Inferior parietal cortex (tissue), 1 donor: ENCODE data around the gene ERCC1.
"Not testable (repeated sequence)": the region's sequence is repeated elsewhere in the genome, so short reads cannot be mapped to it uniquely, and the experiment has no call there.

Experiments used
- DNase-seq: peaks from one replicate; pipeline ENCODE4 v3.0.0-alpha.2; 2016; ENCODE audit errors: extremely low spot score

ERCC1 gene

DNA sequence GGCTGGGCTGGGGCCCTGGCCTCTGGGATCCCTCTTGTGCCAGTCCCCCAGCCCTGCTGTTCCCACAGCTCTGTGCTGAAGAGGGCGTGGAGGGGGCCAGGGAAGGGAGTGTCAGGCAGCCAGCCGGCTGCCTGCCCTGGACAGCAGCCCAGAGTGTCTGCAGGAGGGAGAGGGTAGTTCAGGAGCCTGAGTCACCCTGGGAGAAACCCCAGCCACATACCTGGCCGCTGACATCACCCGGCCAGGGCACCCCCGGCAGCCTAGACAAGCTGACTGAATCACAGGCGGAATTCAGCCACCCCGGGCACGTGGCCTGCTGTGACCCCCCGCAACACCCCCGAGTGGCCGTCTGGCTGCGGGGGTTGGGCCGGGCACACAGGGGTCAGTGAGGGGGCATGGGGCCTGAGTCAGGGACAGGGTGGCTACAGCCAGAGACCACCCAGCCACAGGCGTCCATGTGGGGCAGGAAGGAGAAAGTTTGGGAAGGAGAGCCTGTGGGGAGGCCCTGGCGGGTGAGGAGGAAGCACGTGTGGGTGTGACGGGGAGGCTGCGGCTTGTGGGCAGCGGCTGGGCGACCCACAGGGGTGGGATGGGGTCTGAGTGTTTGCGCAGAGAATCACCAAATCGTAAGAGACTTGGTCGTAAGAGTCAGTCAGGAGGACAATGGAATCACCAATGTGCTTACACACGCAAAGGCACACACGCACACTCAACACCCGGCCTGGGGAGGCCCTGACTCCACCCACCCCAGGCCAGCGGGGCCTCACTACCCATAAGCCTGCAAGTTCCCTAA is 32.2 kb upstream of the ERCC1 start:
- DNase-seq, result no peak

DNA sequence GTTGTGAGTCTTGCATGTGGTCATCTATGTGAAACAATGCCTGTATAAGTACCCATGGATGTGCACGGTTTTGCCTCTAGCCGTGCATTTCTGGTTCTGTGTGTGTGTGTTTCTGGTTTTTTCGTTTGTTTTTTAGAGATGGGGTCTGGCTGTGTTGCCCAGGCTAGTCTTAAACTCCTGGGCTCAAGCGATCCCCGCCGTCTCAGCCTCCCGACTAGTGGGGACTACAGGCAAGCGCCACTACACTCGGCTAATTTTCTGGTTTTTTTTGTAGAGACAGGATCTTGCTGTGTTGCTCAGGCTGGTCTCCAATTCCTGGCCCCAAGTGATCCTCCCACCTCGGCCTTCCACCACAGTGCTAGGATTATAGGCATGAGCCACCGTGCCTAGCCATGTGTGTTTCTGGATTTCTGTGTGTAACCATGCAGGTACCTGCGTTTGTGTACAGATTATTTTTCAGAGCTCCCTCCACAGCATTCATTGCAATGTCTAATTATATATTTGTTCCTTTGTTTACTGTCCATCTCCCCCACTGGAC is 28.2 kb upstream of the ERCC1 start:
- DNase-seq, result no peak

DNA sequence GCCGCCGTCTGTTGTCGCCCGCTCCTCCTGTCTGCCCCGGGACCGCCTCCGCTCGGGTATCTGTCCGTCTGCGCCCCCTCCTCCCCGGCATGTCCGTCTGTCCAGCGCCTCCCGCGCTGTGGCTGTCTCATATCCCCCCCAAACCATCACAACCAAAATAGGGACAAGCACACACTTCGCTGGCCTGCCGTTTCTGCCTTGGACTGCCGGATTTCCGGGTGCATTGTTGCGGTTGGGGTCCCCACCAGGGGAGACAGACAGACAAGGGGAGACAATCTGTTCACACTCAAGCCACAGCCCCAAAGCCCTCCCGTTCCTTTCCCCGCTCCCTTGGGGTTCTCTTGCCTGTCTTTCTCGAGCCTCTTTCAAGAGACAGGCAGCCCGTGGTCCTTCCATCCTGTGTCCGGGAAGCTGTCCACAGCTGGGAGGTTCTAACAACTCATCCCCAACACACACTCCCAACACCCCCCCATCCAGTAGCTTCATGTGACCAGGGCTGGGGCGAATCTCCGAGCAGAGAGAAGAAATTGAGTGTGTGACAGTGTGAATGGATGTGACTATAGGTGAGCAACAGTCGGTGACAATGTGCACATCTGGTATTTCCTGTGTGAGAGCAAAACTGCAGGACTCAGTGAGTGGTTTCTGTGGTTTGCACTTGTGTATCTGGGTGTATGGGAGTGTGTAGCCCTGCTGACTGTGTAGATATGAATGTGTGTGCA is 27.6 kb upstream of the ERCC1 start:
- no peak for DNase-seq

DNA sequence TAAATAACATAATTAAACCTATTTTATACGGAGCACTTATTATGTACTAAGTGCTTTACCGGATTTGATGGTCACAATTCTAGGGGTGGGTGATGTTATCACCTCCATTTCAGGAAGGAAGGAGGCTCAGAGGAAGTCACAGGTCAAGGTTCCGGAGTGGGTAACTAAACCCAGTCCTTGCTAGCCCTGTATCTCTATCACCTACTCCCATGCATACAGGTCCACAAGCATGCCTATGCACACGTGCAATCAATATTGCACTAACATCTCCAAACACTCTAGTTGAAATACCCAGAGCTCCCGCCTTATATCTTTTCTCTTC is 26.3 kb upstream of the ERCC1 start:
- no peak for DNase-seq

DNA sequence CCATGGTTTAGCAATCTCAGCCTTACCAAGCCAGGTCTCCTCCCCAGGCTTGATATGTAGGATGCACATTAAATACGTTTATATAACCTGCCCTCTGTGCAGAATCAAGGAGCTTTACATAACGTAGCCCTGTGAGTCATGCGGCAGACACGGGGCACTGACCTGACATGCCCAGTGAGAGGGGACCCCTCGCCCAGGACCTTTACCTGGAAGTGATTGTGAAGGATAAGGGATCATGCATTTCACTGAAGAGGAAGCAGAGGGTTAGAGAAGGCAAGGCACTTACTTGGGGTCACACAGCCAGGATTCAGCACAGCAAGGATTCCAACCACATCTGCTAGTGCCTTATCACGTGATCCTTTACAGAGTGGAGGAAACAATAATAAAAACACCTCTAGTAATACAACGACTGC is 25.2 kb upstream of the ERCC1 start:
- DNase-seq, result no peak

DNA sequence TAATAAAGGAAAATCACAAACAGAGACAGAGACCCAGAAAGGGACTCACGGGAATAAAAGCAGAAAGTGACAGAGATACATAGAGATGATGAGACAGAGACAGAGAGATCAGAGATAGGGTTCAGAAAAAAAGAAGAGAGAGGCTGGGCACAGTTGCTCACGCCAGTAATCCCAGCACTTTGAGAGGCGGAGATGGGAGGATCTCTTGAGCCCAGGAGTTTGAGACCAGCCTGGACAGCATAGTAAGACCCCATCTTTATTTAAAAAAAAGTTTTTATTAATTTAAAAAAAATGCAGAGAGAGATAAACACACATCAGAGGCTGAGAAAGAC is 24.7 kb upstream of the ERCC1 start:
- DNase-seq, result no peak

DNA sequence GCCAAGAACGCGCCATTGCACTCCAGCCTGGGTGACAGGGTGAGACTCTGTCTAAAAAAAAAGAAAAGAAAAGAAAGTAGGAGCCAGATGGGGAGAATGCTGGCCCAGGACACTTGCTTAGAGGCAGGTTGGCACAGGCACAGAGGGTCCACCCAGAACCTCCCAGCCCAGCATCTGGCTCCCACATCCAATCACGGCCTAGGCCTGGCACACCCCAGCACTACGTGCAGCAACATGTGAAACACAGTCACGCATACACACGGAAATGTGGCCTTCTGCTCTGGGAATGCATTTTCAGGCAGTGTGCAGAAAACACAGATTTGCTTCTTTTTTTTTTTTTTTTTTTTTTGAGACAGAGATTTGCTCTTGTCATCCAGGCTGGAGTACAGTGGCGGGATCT is 23.2 kb upstream of the ERCC1 start:
- no peak for DNase-seq

DNA sequence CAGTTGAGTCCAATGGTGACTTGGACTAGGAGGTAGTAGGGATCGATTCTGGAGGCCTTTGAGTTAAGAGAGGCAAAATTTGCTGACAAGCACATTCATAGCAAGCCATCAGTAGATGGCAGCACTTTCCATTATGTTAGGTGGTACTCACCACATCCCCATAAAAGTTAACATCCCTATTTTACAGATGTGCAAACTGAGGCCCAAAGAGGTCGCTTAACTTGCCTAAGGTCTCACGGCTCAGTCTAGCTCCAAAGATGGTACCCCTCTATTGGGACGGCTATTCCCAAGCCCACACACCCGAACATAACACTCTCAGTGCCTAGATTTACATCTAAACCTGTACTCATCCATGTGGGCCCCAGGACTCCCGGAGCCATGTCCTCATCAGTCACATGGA is 22.6 kb upstream of the ERCC1 start:
- no peak for DNase-seq

DNA sequence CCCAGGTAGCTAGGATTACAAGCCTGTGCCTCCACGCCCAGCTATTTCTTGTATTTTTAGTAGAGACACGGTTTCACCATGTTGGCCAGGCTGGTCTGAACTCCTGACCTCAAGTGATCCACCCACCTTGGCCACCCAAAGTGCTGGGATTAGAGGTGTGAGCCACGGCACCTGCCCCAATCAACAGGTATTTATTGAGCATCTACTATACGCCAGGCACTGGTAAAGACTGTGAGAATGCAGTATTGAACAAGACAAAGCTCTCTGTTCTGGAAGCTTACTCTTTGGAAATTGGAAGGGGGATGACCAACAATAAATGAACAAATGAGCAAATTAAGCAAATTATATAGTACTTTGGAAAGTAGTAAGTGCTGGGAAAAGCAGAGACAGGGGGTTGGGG is 21.4 kb upstream of the ERCC1 start:
- no peak for DNase-seq

DNA sequence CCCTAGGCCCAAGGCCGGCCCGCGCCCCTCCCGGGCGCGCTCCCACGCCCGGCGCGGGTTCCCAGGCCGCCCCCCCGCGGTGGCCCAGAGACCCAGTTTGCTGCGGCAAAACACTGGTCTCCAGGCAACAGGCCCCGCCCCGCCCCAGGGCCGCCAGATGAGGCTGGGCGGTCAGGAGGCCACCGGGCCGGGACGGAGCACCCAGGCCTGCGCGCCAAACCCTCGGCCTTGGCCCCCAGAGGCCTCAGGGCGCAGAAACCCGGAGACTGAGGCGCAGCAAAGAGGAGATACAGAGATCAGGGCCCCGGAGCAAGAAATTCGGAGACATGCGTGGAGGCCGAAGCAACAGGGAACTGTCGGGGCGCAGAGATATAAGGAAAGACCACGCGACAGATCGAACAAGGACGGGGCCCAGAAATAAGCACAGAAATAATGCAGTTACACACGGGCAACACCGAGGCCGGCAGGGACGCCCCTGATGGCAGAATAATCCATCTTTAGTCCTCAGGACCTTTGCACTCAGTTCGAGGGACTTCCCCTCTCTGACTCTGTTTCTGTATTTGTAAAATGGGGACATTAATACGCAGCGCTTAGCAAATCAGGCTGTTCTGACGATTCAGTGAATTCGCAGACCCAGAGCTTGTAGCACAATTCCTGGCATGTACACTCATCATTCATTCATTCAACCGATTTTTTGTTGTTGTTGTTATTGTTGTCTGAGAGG is 20.8 kb upstream of the ERCC1 start:
- DNase-seq, result peak; percentile 72

DNA sequence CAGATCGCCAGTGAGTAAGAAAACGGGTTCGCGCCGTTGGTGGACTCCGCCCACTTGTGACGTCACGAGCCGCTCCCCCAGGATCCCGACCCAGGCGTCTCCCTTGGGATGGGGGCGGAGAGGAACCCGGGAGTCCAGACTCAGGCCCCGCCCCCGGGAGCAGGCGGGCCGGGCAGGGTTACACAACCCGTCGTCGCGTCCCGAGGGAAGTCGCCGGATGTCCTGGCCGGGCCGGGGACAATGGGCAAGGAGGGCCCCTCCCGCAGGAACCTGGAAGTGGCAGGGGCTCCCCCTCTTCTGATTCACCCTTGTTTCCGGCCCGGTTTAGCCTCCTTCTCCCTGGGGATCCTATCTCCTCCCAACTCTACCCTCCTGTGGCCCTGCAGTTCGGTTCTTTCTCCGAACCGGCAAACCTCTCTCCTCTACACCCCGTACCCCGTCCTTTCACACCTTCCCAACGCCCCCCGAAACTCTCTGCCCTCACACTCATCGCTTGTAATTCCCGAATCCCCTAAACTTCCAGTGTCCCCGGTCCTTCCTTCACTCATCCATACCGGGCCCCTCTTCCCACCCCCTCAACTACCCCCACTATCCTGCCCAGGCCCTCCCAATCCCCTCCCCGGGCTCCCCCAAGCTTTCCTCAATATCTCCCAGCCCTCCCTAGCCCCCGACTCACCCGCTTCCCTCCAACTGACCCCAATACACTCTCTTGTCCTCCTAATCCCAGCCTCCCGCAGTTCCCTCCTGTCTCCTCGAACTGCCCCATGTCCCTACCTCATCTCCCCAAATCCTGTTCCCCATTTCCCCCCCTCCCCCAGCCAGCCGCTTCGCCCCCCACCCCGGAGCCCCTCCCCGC is 20.0 kb upstream of the ERCC1 start:
- DNase-seq, result peak; percentile 73

DNA sequence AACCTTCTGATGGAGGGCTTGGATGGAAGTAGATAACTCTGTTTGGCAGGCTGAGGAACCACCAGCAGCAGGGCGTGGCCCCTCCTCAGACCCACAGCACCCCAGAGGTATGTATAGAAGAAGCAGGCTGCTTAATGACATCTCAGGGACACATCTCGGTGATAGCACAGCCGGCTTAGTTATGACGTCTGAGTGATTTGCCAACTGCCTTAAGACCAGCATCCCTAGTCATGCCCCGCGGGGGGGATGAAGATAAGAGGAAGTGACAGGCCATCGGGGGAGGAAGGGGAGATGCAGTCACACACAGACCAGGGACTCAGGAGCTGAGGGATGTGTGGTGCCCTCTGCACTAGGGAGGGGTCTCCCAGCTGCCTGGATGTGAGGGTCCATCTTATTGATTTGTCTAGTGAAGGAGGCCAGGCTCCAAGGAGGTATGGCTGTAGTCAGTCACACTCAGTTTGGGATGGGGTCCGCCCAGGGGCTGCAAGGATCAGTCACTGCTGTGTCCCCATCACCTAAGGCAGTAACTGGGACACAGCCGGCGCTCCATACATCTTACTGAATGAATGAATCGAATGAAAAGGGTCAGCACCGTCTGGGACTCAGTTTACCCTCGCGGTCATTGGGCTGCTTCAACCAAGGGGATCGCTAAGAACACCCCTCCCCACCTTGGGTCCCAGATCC is 19.2 kb upstream of the ERCC1 start:
- peak; percentile 58 for DNase-seq

DNA sequence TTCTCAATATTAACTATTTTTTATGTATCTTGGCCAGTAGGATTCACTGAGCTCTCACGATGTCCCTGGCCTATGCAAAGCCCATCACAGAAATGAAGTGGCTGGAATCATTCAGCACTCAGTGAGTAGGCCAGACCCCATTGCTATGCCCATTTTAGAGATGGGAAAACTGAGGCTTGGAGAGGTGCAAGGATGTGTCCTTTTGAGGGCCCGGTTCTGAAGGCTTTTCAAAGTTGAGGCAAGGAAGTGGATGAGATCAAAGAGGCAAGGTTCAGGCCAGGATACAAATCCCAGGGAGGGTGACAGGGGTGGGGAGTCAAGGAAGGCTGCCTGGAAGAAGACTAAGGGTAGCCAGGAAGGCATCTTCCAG is 18.7 kb upstream of the ERCC1 start:
- DNase-seq, result no peak

DNA sequence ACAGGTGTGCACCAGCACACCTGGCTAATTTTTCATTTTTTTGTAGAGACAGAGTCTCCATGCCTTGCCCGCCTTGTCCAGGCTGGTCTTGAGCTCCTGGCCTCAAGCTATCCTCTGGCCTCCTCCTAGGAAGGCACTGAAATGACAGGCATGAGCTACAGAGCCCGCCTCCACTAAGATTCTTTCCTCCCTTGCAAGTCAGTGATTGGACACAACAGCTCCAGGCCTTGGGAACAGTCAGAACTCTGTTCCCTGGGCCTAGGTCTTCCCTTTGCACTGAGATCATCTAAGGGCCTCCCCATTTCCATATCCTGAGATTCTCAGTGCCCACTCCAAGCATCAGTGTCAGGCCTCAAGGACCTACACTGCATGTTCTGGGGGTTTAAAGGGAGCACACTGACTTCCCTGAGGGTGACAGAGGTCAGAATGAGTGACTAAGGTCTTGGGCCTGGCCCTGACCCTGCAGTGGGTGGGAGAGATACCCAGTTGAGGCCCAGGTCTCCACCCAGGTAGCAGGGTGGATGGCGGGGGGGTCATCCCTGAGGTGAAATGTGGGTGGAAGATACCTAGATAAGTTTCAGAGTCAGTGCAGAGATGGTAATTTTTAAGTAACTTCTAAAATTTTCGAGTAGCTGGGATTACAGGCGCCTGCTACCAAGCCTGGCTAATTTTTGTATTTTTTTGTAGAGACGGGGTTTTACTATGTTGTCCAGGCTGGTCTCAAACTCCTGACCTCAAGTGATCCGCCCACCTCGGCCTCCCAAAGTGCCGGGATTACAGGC is 17.3 kb upstream of the ERCC1 start:
- no peak for DNase-seq

DNA sequence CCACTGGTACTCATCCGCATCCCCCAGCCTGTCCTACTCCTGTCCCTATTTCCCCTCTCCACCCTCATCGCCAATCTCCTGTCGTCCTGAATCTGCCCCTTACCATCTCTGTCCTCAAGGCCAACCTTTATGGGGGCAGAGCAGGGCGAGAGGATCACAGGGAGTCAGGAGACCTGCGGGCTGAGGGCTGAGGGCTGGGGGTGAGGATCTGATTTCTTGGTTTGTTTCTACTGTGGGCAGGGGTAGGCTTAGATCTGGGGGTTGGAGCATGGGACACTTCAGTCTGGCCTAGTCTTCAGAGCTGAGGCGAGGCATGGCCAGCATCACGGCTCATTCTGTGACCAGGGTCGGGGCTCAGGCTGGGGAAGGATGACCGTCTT is 16.5 kb upstream of the ERCC1 start:
- DNase-seq, result no peak

DNA sequence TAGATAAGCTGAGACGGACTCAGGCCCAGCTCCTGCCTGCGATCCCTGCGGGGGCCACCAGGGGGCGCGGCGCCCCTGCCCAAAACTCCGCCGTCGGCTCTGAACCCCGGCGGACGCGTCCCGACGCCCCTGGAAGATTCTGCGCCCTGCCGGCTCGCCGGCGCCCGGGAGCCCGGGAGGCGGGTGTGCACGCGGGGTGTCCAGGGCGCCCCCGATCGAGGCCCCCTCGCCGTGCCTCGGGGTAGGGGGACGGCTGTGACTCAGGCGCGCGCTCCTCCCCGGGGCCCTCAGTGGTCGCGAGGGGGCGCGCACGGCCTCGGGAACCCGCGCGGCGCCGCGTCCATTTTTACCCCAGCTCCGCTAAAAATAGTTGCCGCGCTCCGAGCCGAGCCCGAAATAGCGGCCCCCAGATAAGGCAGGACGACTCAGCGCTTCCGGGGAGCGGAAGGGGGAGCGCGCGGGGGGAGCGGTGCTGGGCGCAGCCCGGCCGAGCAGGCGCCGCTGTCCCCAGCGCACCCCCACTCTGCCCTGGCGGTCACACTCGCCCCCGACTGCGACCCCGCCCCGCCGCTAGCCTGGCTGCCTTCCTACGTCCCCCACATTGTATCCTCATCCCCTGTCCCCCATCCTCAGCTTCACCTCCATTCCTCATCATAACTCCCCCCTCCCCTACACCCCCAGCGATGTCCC is 16.0 kb upstream of the ERCC1 start:
- peak; percentile 77 for DNase-seq

DNA sequence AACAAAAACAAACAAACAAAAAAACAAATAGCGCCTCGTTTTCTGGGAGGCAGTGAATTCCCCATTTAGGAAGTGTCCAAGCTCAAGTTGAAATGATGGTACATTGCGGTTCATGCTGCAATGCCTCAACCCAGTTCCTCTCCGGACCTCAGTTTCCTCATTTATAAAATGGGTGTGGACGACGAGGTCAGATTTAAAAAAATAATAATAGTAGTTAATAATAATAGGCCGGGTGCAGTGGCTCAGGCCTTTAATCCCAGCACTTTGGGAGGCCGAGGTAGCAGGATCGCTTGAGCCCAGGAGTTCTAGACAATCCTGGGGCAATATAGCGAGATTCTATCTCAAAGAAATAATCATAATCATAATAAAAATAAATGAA is 15.5 kb upstream of the ERCC1 start:
- no peak for DNase-seq

DNA sequence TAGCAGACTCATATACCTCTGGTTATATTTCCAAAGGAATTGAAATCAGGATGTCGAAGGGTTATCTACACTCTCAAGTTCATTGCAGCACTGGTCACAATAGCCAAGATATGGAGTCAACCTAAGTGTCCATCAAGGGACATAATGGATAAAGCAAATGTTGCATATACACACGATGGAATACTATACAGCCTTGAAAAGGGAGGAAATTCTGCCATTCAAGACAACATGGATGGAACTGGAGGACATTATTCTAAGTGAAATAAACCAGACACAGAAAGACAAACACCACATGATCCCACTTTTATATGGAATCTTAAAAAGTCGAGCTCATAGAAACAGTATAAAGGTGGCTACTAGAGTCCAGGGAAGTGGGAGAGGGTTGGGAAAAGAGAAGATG is 13.6 kb upstream of the ERCC1 start:
- DNase-seq, result no peak

DNA sequence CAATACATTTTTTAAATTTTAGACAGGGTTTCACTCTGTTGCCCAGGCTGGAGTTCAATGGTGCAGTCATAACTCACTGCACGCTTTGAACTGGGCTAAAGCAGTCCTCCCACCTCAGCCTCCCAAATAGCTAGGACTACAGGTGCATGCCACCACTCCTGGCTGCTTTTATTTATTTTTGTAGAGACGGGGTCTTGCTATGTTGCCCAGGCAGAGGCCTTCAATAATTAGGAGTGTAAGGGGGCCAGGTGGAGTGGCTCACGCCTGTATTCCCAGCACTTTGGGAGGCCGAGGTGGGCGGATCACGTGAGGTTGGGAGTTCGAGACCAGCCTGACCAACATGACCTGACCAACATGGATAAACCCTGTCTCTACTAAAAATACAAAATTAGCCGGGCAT is 8.8 kb upstream of the ERCC1 start:
- not testable (repeated sequence) for DNase-seq

DNA sequence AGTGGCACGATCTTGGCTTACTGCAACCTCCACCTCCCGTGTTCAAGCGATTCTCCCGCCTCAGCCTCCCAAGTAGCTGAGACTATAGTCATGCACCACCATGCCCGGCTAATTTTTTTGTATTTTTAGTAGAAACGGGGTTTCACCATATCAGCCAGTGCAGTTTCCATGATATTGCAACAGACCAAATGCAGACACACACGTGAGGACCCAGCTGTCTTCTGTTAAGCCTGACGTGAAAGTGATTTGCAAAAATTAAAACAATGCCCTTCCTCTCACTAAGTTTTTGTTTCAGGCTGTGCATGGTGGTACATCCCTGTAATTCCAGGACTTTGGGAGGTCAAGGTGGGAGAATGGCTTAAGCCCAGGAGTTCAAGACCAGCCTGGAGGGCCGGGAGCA is 7.3 kb upstream of the ERCC1 start:
- not testable (repeated sequence) for DNase-seq
